Endodermal cell (in vitro differentiated cells): ENCODE data around the gene GPATCH3. TPM values are rescaled to one million over a fixed set of nuclear protein-coding genes. Genes with fewer than 3 reads are reported as not detected.
A peak's percentile ranks its signal among the peaks of the same experiment; 100 is the strongest.

Source experiments
- DNase-seq: peaks from one replicate; pipeline ENCODE4 v3.0.0-alpha.2; 2017
- H3K27ac ChIP-seq: 2 replicates; pipeline ENCODE4 v1.5.1; 2013; ENCODE audit warnings: mild to moderate bottlenecking, low read depth, low read length, moderate library complexity
- H3K27me3 ChIP-seq: 2 replicates; pipeline ENCODE4 v1.6.1; 2013; ENCODE audit warnings: mild to moderate bottlenecking, low read length, moderate library complexity; ENCODE audit not compliant: insufficient read depth, control insufficient read depth, poor library complexity, severe bottlenecking
- H3K36me3 ChIP-seq: 2 replicates; pipeline ENCODE4 v1.7.0; 2013; ENCODE audit warnings: mild to moderate bottlenecking, low read length, moderate library complexity; ENCODE audit not compliant: control insufficient read depth, insufficient read depth
- H3K4me1 ChIP-seq: one replicate; pipeline ENCODE4 v1.7.0; 2013; ENCODE audit warnings: low read length; ENCODE audit not compliant: control insufficient read depth, insufficient read depth
- H3K4me3 ChIP-seq: 2 replicates; pipeline ENCODE4 v1.5.1; 2013; ENCODE audit warnings: mild to moderate bottlenecking, low read length, moderate library complexity
- H3K9ac ChIP-seq: 2 replicates; pipeline ENCODE4 v1.6.1; 2013; ENCODE audit warnings: mild to moderate bottlenecking, low read length, moderate library complexity; ENCODE audit not compliant: poor library complexity, severe bottlenecking; ENCODE audit errors: extremely low read depth
- H3K9me3 ChIP-seq: 2 replicates; pipeline ENCODE4 v1.6.1; 2013; ENCODE audit warnings: mild to moderate bottlenecking, low read length, moderate library complexity; ENCODE audit not compliant: control insufficient read depth
- H3K27ac Mint-ChIP-seq: 2 replicates; pipeline ENCODE4 v1.8.0; 2020; ENCODE audit warnings: mixed read lengths
- H3K27me3 Mint-ChIP-seq: 2 replicates; pipeline ENCODE4 v1.8.0; 2021; ENCODE audit warnings: mild to moderate bottlenecking, mixed read lengths; ENCODE audit not compliant: insufficient read depth
- H3K36me3 Mint-ChIP-seq: 2 replicates; pipeline ENCODE4 v1.8.0; 2020; ENCODE audit warnings: low read depth, mixed read lengths
- H3K4me1 Mint-ChIP-seq: 2 replicates; pipeline ENCODE4 v1.8.0; 2020; ENCODE audit warnings: mixed read lengths
- H3K4me3 Mint-ChIP-seq: 2 replicates; pipeline ENCODE4 v1.8.0; 2020; ENCODE audit warnings: mild to moderate bottlenecking, moderate library complexity, mixed read lengths
- H3K9me3 Mint-ChIP-seq: 2 replicates; pipeline ENCODE4 v1.8.0; 2020; ENCODE audit warnings: mild to moderate bottlenecking, mixed read lengths
- WGBS, 2 experiments: methylation state at CpG; one replicate each; pipeline versions ENCODE4 v1.1.5 to v1.1.7; 2013; ENCODE audit warnings: missing lambda C conversion rate in 2 of 2, mixed read lengths in 1 of 2; ENCODE audit not compliant: insufficient coverage in 1 of 2, insufficient read length in 1 of 2; 5-methylcytosine and 5-hydroxymethylcytosine counted together
- total RNA-seq, 2 donors: library from RNA; stranded (reverse); fragmentation: NEBNext Ultra II Directional in 1 of 2; extraction: Animal tissue kit (Norgen Biotek cat#: 25700) in 1 of 2; gene quantifications; 2 replicates in 1 of 2; 3 replicates in 1 of 2; pipeline ENCODE4 v1.2.1, GENCODE V29; 2021
- TF ChIP-seq, protein P1 (sequence below): fragments of 200-600 bp; sonication (generic); conservative IDR thresholded peaks from 2 replicates; pipeline ENCODE4 v1.5.0; 2021; ENCODE audit warnings: antibody characterized with exemption, mild to moderate bottlenecking

Gene GPATCH3
- total RNA-seq, 2 donors from 2014 or later: 21.3 to 23.2 TPM

DNA sequence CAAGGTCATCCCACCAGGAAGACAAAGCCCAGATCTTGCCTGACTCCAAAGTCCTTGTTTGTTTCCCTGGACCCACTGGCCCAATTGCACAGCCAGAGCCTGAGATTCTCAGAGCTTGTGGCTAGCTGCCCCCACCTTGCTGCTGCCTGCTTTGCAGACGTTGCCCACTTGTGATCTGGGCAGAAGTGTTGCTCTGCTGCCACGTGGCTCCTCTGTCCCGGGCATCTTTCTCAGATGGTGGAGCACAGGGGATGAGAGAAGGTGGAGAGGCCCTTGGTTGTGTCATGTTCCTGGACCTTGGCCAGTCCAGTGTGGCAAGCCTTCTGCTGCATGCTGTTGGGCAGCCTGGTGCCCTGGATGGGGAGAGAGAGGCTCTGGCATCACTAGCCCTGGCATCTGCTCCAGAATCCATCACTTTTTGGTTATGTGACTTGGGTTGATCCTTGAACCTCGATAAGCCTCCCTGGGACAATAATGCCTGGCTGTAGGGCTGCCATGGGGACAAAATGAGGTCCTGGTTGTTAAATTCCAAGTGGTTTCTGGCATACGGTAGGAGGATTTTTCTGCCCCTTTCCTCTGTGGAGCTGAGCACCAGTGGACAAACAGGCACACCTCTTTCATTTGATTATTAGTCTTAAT, 15.1 kb upstream of the GPATCH3 start:
- Histone ChIP-seq H3K4me3 (no peak overlapping the region), H3K9ac (no peak overlapping the region), H3K4me1 (peaks cover 18% of the 10 kb centered on the region), H3K27ac (no peak overlapping the region), H3K36me3 (no peaks in the 10 kb centered on the region), H3K9me3 (no peaks in the 10 kb centered on the region), H3K27me3 (no peaks in the 10 kb centered on the region)
- Mint-ChIP-seq H3K4me3 (no peak overlapping the region), H3K36me3 (no peaks in the 10 kb centered on the region), H3K27me3 (no peaks in the 10 kb centered on the region), H3K9me3 (no peaks in the 10 kb centered on the region), H3K27ac (peak overlapping the region; percentile 52), H3K4me1 (peaks cover 27% of the 10 kb centered on the region)
- DNase-seq: no peak
- TF ChIP-seq, protein P1, sequence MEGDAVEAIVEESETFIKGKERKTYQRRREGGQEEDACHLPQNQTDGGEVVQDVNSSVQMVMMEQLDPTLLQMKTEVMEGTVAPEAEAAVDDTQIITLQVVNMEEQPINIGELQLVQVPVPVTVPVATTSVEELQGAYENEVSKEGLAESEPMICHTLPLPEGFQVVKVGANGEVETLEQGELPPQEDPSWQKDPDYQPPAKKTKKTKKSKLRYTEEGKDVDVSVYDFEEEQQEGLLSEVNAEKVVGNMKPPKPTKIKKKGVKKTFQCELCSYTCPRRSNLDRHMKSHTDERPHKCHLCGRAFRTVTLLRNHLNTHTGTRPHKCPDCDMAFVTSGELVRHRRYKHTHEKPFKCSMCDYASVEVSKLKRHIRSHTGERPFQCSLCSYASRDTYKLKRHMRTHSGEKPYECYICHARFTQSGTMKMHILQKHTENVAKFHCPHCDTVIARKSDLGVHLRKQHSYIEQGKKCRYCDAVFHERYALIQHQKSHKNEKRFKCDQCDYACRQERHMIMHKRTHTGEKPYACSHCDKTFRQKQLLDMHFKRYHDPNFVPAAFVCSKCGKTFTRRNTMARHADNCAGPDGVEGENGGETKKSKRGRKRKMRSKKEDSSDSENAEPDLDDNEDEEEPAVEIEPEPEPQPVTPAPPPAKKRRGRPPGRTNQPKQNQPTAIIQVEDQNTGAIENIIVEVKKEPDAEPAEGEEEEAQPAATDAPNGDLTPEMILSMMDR: no peak
- WGBS, 2 experiments: 68 to 85% methylated on average over 2 to 5 of the region's 5 CpGs

DNA sequence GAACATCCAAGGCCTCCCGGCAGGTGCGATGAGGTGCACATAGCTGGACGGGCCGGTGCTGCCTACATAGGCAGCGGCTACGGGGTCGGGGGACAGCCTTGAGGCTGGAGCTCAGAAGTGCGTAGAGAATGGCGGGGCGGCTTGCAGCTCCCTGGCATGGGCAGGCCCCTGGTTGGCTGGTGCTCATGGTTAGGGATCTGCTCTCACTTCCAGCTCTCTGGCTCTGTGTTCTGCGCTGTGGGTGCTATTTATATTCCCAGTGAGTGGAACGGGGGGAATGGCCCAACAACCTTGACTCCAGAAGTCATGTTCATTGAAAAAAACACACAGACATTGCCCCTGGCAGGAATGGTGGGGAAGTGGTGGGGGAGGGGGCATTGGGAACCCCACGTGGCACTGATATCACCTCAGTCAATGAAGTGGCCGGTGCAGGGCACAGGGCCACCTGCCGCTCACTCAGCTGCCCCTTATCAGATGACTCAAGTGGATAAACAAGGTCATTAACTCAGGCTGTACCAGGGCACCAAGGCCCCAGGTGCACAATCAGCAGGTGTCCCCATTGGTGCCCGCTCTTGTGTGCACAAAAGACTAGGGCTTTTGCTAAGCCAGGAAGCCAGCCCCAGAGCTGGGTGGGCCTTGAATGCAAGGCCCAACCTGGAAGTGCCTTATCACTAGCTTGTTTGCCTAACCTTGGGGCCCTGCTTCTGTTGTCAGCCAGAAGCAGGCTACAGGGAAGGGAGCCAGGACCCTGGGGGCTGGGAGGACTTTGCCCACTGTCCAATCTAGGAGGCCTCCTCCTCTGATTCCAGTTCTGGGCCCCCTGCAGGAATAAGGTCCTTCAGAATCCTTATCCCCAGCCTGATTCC, 13.7 kb upstream of the GPATCH3 start, which contains the start of gene NR0B2:
Gene NR0B2 (minus strand): TSS at position 222 of the 866 bp plus-strand sequence. CDS start 35 bp downstream, at position 187.
- 87 to 89% methylated on average over 10 to 16 of the region's 16 CpGs for WGBS, 2 experiments
- no peaks in the 10 kb centered on the region for H3K9me3 Mint-ChIP-seq

GRCh38 chr1:26913389-26913753, 13.1 kb upstream of the GPATCH3 start:
- peak overlapping the region; percentile 93 for H3K27ac Mint-ChIP-seq
- Histone ChIP-seq H3K27ac (no peak overlapping the region), H3K27me3 (no peaks in the 10 kb centered on the region), H3K9ac (no peak overlapping the region), H3K4me1 (peaks cover 18% of the 10 kb centered on the region), H3K4me3 (no peak overlapping the region), H3K9me3 (no peaks in the 10 kb centered on the region), H3K36me3 (no peaks in the 10 kb centered on the region)
- H3K9me3 Mint-ChIP-seq: no peaks in the 10 kb centered on the region
- peaks cover 7% of the 10 kb centered on the region for H3K27me3 Mint-ChIP-seq
- DNase-seq: no peak
- no peaks in the 10 kb centered on the region for H3K36me3 Mint-ChIP-seq
- H3K4me3 Mint-ChIP-seq: no peak overlapping the region
- TF ChIP-seq, protein P1: no peak
- H3K4me1 Mint-ChIP-seq: peaks cover 31% of the 10 kb centered on the region
- 88 to 93% methylated on average over 4 to 5 of the region's 5 CpGs for WGBS, 2 experiments

More for the DNA sequence above, 13.7 kb upstream of the GPATCH3 start, which contains the start of gene NR0B2:
- TF ChIP-seq, protein P1: no peak
- peaks cover 6% of the 10 kb centered on the region for H3K27me3 Mint-ChIP-seq
- H3K36me3 Mint-ChIP-seq: no peaks in the 10 kb centered on the region
- Histone ChIP-seq H3K9me3 (no peaks in the 10 kb centered on the region), H3K4me1 (peaks cover 18% of the 10 kb centered on the region), H3K27ac (no peak within 1 kb of the TSS), H3K9ac (no peak within 1 kb of the TSS), H3K27me3 (no peaks in the 10 kb centered on the region), H3K36me3 (no peaks in the 10 kb centered on the region), H3K4me3 (no peak within 1 kb of the TSS)
- H3K4me3 Mint-ChIP-seq: peak within 1 kb of the TSS; percentile 34
- peak within 1 kb of the TSS; percentile 93 for H3K27ac Mint-ChIP-seq
- peaks cover 31% of the 10 kb centered on the region for H3K4me1 Mint-ChIP-seq
- peak; percentile 77 for DNase-seq
